Subcutaneous adipose tissue (tissue), 4 donors: ENCODE data around the gene CHCHD3. TPM values are rescaled to one million over a fixed set of nuclear protein-coding genes. Genes with fewer than 3 reads are reported as not detected.

Source experiments
- total RNA-seq, 4 donors: library from RNA; depleted of rRNA; stranded (reverse); fragments of >200 nt; gene quantifications; one replicate each; pipeline ENCODE4 v1.1.0, GENCODE V29; 2016
- TF ChIP-seq, protein P1 (sequence below): fragments of 450-650 bp; IDR thresholded peaks from one replicate; pipeline ENCODE4 v1.5.1; 2016; ENCODE audit warnings: low read depth, mild to moderate bottlenecking, control low read depth, antibody characterized with exemption, moderate library complexity

CHCHD3 gene
- total RNA-seq, 4 donors from 2014 or later, result 44.9 to 69.7 (median 55.8) TPM

DNA sequence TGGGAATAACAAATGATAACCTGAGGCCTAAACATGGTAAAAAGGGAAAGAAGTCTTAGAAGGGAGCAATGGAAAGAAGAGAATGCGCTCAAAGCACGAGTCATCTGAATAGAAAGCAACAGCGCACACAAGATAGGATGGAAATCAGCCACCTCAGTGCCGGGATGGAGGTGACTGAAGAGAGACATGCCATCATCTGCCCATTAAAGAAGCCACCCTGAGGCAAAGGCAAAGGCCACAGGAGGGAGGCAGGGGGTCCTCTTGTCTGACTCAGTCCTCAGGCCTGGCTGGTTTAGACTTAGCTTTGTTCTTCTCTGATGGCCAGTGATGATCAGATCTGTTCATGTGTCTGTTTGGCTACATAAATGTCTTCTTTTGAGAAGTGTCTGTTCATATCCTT is 180.6 kb downstream of the CHCHD3 start:
- TF ChIP-seq, protein P1, sequence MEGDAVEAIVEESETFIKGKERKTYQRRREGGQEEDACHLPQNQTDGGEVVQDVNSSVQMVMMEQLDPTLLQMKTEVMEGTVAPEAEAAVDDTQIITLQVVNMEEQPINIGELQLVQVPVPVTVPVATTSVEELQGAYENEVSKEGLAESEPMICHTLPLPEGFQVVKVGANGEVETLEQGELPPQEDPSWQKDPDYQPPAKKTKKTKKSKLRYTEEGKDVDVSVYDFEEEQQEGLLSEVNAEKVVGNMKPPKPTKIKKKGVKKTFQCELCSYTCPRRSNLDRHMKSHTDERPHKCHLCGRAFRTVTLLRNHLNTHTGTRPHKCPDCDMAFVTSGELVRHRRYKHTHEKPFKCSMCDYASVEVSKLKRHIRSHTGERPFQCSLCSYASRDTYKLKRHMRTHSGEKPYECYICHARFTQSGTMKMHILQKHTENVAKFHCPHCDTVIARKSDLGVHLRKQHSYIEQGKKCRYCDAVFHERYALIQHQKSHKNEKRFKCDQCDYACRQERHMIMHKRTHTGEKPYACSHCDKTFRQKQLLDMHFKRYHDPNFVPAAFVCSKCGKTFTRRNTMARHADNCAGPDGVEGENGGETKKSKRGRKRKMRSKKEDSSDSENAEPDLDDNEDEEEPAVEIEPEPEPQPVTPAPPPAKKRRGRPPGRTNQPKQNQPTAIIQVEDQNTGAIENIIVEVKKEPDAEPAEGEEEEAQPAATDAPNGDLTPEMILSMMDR, result no peak

DNA sequence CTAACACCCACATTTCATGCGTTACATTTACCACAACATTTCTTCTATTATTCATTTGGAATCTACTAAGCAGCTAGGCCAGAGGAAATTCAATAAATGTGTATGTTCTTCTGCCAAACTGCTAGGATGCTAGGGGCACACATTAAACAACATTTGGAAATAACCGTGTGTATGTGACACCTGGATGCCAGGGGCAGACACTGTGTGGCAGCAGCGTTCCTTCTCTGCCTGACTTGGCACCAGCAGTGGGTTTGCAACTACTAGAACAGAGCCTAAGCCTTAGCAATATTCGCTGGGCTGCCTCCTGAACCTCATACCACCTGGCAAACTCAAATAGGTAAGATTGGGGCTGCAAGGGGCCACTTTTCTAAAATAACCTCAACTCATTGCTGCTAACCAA is 182.1 kb downstream of the CHCHD3 start:
- TF ChIP-seq, protein P1, result no peak

DNA sequence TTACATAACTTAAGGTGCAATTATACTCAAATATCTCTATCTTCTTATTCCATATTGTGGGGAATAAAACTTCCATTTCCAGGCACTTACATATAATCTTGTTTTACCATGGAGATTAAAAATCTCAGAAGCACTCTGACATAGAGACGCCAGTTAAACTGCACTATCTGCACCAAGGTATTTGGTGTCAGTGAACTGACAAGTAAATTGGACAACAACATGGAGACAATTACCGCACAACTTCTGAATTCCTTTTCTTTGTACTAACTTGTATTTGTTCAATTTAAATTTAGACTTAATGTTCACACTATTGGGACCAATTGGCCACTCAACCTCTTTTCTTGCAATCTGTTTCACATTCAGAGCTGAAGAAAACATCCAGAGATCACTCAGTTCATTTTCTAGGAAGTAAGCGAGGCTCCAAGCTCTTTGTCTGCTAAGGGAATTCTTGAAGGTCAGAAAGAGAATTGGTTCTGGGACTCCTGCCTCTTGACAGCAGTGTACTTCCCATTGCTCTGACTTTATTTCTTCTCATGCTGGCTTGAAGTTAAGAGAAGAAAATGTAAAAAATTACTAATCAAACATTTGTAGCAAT is 184.7 kb downstream of the CHCHD3 start:
- TF ChIP-seq, protein P1, result no peak

DNA sequence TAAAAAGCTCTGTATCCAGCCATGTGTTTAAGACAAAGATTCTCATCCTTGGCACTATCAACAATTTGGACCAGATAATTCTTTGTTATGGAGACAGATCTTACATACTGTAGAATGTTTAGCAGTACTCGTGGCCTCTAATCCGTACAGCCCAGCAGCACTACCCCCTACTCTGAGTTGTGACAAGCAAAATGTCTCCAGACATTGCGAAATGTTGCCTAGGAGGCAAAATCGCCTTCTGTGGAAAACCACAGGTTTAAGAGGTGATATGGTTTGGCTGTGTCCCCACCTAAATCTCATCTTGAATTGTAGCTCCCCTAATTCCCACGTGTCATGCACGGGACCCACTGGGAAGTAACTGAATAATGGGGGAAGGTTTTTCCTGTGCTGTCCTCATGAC is 186.7 kb downstream of the CHCHD3 start:
- TF ChIP-seq, protein P1, result no peak

DNA sequence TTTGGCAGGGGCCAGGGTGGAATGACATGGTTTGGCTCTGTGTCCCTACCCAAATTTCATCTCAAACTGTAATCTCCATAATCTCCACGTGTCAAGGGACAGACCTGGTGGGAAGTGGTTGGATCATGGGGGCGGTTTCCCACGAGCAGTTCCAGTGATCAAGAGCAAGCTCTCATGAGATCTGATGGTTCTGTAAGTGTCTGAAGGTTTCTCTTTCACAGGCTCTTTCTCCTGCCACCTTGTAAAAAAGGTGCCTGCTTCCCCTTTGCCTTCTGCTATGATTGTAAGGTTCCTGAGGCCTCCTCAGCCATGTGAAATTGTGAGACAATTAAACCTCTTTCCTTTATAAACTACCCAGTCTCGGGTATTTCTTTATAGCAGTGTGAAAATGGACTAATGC is 188.3 kb downstream of the CHCHD3 start:
- TF ChIP-seq, protein P1, result no peak

DNA sequence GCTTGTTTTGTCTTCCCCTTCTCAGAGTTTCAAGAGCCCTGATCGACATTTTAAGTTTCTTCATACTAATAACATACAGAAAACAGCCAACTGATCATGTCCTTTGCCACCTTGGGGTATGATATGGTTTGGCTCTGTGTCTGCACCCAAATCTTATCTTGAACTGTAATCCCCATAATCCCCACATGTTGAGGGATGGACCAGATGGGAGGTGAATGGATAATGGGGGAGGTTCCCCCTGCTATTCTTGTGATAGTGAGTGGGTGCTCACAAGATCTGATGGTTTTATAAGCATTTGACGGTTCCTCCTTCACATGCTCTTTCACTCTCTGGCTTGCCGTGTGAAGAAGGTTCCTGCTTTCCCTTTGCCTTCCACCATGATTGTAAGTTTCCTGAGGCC is 190.3 kb downstream of the CHCHD3 start:
- TF ChIP-seq, protein P1, result no peak

DNA sequence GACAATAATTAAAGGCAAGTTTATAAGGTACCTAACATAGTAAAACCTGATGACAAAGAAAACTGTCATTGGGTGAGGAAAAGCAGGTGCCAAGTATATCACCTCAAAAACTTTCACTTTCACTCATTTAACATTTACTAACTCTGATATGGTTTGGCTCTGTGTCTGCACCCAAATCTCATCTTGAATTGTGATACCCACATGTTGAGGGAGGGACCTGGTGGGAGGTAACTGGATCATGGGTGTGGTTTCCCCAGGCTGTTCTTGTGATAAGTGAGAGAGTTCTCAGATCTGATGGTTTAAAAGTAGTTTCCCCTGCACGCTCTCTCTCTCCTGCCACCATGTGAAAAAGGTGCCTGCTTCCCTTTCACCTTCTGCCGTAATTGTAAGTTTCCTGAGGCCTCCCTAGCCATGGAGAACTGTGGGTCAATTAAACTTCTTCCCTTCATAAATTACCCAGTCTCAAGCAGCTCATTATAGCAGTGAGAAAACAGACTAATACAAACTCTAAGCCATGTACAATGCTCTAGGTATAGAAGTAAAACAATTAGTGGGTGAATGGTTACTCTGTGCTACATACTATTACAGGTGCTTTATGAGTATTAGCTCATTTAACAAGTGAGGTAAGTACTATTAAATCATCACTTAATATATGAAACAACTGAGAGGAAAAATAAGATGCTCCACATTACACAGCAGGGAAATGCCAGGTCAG is 199.0 kb downstream of the CHCHD3 start:
- TF ChIP-seq, protein P1, result no peak
